LHCN-M2 (cell line): Measurements from ENCODE around the gene CHST11. TPM values are rescaled to one million over a fixed set of nuclear protein-coding genes. Genes with fewer than 3 reads are reported as not detected.
"Not testable (repeated sequence)": the region's sequence is repeated elsewhere in the genome, so short reads cannot be mapped to it uniquely, and the experiment has no call there.

Experiments used
- DNase-seq: peaks from one replicate; pipeline ENCODE4 v3.0.0-alpha.2; 2012; ENCODE audit warnings: low read depth
- total RNA-seq: library from RNA; depleted of rRNA; stranded (reverse); fragments of >200 nt; gene quantifications from 2 replicates; pipeline ENCODE4 v1.2.3, GENCODE V29; 2014; rRNA removed

Gene CHST11
- total RNA-seq, 1 experiment from 2014 or later, result 3.4 TPM

DNA sequence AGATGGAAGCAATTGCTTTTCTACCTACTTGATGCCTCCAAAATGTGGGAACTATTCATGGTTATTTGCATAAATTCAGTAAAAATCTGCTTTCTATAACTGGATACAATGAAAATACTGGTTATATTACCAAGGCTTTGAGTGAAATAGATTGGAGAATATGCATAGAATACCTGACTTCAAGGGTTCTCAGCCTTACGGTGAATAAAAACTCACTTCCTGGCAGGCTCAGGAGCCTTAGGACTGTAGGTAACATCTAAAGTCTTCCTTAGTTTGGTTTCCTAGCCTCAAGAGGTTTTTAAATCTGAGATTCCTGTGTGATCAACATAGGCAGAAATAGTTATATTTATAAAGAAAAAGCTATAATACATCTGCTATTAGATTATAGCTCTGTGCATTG lies 342.7 kb downstream of the CHST11 start:
- DNase-seq, result no peak

DNA sequence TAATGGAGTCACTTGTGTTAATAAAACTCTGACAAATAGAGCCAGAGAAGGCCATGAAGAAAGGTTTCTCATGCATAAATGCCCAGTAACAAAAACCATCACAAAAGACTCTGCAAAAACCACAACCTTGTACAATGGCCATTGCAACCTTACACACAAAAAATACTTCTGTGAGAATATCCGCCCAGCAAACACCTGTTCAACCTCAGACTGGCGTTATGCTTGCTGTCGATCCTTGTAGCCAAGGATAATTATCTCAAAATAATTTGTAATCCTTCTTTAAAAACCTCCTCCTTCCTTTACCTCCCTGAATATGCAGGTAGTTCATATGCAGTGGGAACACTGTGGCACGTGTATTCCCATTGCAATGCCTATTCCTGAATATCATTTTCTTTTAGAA lies 344.3 kb downstream of the CHST11 start:
- no peak for DNase-seq

DNA sequence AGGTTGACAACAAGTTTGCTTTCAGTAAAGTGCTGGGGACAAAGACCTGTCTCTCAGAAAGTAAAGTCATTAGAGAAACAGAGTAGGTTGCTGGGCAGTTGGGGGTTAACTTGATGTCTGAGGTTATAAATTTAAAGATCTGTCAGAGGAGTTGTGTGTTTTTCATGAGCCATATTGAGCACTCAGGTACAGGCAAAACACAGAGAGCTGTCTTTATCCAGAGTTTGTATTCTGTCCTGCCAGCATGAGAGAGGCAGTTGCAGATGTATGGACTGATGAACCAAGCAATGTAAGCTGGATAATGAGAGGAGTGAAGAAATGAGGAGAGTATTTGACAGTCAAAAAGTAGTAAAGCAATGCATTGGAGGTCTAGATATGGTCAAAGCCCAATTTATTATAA lies 344.7 kb downstream of the CHST11 start:
- no peak for DNase-seq

DNA sequence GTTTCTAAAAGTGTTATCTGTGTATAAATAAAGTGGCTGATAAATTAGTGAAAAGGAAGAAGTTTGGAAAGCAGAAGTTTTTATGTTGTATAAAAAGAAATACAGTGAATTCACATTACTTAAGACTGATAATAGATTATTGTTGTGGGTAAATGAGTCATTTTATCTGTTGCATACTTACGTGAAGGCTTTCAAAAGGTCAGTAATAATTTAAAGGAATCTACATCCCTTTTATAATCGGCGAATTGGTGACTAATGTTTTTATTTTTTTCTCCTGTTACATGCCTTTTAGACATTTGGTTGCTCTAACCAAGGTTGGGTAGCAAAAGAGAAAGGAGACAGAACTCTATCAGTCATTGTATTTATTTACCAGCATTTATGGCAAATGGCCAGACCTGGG lies 345.5 kb downstream of the CHST11 start:
- no peak for DNase-seq

DNA sequence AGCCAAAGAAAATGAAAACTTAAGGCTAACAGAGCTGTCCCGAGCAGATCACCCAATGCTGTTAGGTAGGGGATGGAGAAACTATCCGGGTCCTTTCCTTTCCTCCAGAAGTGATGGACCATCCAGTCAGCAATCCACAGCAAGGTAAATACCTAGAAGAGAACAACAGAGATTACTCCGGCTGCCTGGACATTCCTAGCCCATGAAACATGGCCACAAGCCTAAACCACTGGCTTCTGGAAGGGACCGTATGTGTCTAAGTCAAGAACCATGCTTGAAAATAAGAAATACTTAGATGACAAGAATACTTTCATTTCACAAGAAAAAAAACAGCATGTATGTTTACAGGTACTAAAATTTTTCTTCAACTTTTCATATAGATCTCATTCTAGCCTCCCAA lies 348.4 kb downstream of the CHST11 start:
- DNase-seq, result peak; percentile 64

DNA sequence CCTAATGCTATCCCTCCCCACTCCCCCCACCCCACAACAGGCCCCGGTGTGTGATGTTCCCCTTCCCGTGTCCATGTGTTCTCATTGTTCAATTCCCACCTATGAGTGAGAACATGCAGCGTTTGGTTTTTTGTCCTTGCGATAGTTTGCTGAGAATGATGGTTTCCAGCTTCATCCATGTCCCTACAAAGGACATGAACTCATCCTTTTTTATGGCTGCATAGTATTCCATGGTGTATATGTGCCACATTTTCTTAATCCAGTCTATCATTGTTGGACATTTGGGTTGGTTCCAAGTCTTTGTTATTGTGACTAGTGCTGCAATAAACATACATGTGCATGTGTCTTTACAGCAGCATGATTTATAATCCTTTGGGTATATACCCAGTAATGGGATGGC lies 349.4 kb downstream of the CHST11 start:
- not testable (repeated sequence) for DNase-seq

DNA sequence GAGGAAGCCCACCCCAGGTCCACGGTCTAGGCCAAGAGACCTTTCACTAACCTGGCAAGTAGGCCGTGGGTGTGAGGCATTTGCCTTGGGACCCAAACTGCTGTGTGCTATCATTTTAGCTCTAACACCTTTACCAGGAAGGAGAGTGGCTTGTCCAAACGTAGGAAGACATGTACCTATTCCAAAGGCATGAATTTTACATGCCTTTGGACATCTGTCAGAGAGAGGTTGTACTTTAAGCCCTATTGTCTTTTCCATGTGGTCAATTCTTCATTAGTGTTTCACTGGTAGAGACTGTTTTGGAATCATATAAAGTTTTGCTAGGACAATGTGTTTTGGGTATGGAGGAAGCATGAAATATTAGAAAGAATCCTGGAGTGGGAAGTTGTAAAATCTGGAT lies 352.5 kb downstream of the CHST11 start:
- DNase-seq, result no peak

DNA sequence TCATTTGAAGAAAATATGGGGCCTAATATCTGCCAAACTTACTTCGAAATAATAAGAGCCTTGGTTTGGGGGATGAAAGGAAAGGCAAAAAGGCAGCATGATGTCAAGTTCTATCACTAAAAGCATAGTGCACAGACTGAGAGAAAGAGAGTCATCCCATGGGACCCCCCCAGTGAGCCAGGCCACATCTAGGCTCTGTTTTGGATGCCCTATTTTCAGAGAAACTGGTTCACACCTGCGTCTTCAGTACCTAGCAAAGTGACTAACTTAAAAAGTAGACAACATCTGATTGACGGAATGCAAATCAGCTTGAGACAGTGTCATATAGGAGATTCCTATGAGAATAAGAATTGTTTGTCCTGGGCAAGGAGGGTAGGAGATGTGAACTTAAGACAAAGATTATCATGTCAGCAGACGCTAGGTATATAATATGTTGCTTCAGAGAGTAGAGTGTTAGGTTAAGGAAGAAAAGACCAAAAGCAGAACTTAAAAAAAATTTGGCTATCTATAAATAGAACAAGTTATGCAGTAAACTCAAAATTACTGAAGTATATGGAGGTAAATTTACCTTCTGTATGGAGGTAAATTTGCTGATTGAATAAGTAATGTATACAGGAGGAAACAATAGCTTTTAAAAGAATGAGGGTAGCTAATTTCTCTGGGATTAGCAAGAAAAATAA lies 353.1 kb downstream of the CHST11 start:
- DNase-seq, result no peak

Other genes with a start within 250 kb of the CHST11 start
- gene TXNRD1, start 241.2 kb upstream of the CHST11 start, total RNA-seq, result 98.7 and 120 TPM in 2 replicates
- 2.2 and 4.0 TPM in 2 replicates for gene EID3, start 153.2 kb upstream of the CHST11 start, total RNA-seq